Trophoblast cell (in vitro differentiated cells and primary cell): ENCODE data around the gene PLA2G15.

Experiments used
- DNase-seq, 2 donors: peaks; one replicate each; pipeline ENCODE4 v3.0.0-alpha.2; 2016
- H2AFZ ChIP-seq: 2 replicates; pipeline ENCODE4 v1.6.1; 2013; ENCODE audit warnings: low read length, moderate library complexity, mild to moderate bottlenecking; ENCODE audit not compliant: insufficient read depth, poor library complexity
- H2AK5ac ChIP-seq: 2 replicates; pipeline ENCODE4 v1.6.1; 2013; ENCODE audit warnings: mild to moderate bottlenecking, low read length
- H2BK120ac ChIP-seq: 2 replicates; pipeline ENCODE4 v1.6.1; 2013; ENCODE audit warnings: low read length, mild to moderate bottlenecking, moderate library complexity; ENCODE audit not compliant: insufficient read depth, poor library complexity
- H2BK12ac ChIP-seq: 2 replicates; pipeline ENCODE4 v1.6.1; 2013; ENCODE audit warnings: mild to moderate bottlenecking, low read length, moderate library complexity
- H2BK5ac ChIP-seq: 2 replicates; pipeline ENCODE4 v1.6.1; 2013; ENCODE audit warnings: low read length, low read depth, moderate library complexity, mild to moderate bottlenecking; ENCODE audit not compliant: poor library complexity
- H3K14ac ChIP-seq: 2 replicates; pipeline ENCODE4 v1.6.1; 2013; ENCODE audit warnings: mild to moderate bottlenecking, low read length
- H3K18ac ChIP-seq: 2 replicates; pipeline ENCODE4 v1.6.1; 2013; ENCODE audit warnings: mild to moderate bottlenecking, low read length
- H3K23ac ChIP-seq: 2 replicates; pipeline ENCODE4 v1.6.1; 2013; ENCODE audit warnings: low read length
- H3K27ac ChIP-seq: 2 replicates; pipeline ENCODE4 v1.5.1; 2013; ENCODE audit warnings: low read depth, mild to moderate bottlenecking, inconsistent platforms, low read length, moderate library complexity
- H3K27me3 ChIP-seq: 2 replicates; pipeline ENCODE4 v1.6.1; 2013; ENCODE audit warnings: inconsistent platforms, mild to moderate bottlenecking, low read length, moderate library complexity; ENCODE audit not compliant: insufficient read depth
- H3K36me3 ChIP-seq, 2 experiments: 1 replicate in 1 of 2; 2 replicates in 1 of 2; pipeline ENCODE4 v1.6.1; 2013; ENCODE audit warnings: low read length in 2 of 2, mild to moderate bottlenecking in 2 of 2, moderate library complexity in 1 of 2; ENCODE audit not compliant: insufficient read depth in 2 of 2, control insufficient read depth in 1 of 2
- H3K4ac ChIP-seq: 2 replicates; pipeline ENCODE4 v1.6.1; 2013; ENCODE audit warnings: low read depth, mild to moderate bottlenecking, low read length, moderate library complexity
- H3K4me1 ChIP-seq, 2 experiments: 1 replicate in 1 of 2; 2 replicates in 1 of 2; pipeline ENCODE4 v1.6.1; 2013; ENCODE audit warnings: low read length in 2 of 2, mild to moderate bottlenecking in 2 of 2, moderate library complexity in 1 of 2; ENCODE audit not compliant: insufficient read depth in 2 of 2, control insufficient read depth in 1 of 2
- H3K4me2 ChIP-seq: 2 replicates; pipeline ENCODE4 v1.6.1; 2013; ENCODE audit warnings: inconsistent platforms, mild to moderate bottlenecking, low read length, moderate library complexity
- H3K4me3 ChIP-seq: 2 replicates; pipeline ENCODE4 v1.5.1; 2013; ENCODE audit warnings: mild to moderate bottlenecking, low read depth, low read length, inconsistent platforms
- H3K79me1 ChIP-seq: one replicate; pipeline ENCODE4 v1.6.1; 2013; ENCODE audit warnings: low read length
- H3K79me2 ChIP-seq: 2 replicates; pipeline ENCODE4 v1.6.1; 2013; ENCODE audit warnings: low read length, mild to moderate bottlenecking; ENCODE audit not compliant: control insufficient read depth, insufficient read depth, poor library complexity
- H3K9ac ChIP-seq: 2 replicates; pipeline ENCODE4 v1.6.1; 2013; ENCODE audit warnings: mild to moderate bottlenecking, low read length
- H3K9me3 ChIP-seq: 2 replicates; pipeline ENCODE4 v1.6.1; 2013; ENCODE audit warnings: low read depth, mild to moderate bottlenecking, control low read depth, inconsistent platforms, low read length; ENCODE audit not compliant: insufficient read depth
- H4K12ac ChIP-seq: 2 replicates; pipeline ENCODE4 v1.6.1; 2013; ENCODE audit warnings: low read depth, mild to moderate bottlenecking, low read length, moderate library complexity
- H4K8ac ChIP-seq: 2 replicates; pipeline ENCODE4 v1.6.1; 2013; ENCODE audit warnings: low read depth, mild to moderate bottlenecking, low read length, moderate library complexity
- H4K91ac ChIP-seq: one replicate; pipeline ENCODE4 v1.6.1; 2013; ENCODE audit warnings: low read depth, mild to moderate bottlenecking, low read length, moderate library complexity
- WGBS: extraction: QIAGEN DNeasy Blood & Tissue Kit; methylation state at CpG from one replicate; pipeline ENCODE4 v1.1.7; 2013; ENCODE audit warnings: missing lambda C conversion rate; ENCODE audit not compliant: insufficient read length, insufficient coverage; ENCODE audit errors: extremely low coverage; 5-methylcytosine and 5-hydroxymethylcytosine counted together

The PLA2G15 gene

DNA sequence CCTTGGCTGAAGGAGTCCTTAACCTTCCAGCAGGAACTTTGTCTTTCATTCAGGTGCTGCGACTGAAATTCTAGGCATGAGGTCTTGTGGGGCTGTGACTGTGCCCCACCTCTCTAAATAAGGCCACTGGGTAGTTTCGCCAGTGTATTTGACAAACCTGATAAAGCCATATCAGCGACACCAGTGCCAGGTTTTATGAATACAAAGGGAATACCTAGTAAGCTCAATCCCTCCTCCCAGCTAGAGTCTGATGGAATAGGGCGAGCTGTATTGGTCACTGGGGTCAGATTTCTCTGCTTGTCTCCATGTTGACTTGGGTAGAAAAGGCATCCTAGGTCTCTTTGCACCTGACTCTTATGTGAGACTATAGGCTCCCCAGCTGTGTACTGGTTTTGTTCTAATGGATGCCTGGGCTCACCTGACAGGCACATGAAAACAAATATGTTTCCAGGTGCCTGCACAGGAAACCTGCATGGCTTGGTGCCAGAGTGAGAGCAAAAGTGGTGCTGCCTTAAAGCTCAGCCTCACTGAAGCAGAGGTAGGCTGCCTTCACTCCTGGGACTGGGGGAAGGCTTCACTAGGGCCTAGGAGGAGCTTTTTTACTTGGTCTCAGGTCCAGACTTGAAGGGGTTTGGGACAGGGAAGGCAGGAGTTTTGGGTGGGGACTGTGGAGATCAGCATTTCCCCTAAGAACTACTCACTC lies 27.5 kb downstream of the PLA2G15 start:
- Histone ChIP-seq H2AFZ (no peak overlapping the region), H3K9ac (peak overlapping the region; percentile 17), H3K27ac (no peak overlapping the region), H3K9me3 (no peaks in the 10 kb centered on the region), H3K4ac (peak overlapping the region; percentile 40), H3K4me2 (no peak overlapping the region), H4K12ac (peak overlapping the region; percentile 56), H3K79me1 (peaks cover 5% of the 10 kb centered on the region), H2BK12ac (peak overlapping the region; percentile 30), H4K8ac (peak overlapping the region; percentile 52), H3K79me2 (peaks cover 6% of the 10 kb centered on the region), H2AK5ac (peak overlapping the region; percentile 63), H3K23ac (no peak overlapping the region), H3K18ac (peak overlapping the region; percentile 68), H3K27me3 (no peaks in the 10 kb centered on the region), H3K4me1 (peaks cover 4 to 7% of the 10 kb centered on the region in 2 experiments), H2BK120ac (peak overlapping the region; percentile 35), H2BK5ac (peak overlapping the region; percentile 66), H4K91ac (peak overlapping the region; percentile 48), H3K4me3 (no peak overlapping the region), H3K36me3 (peaks cover 18 to 30% of the 10 kb centered on the region in 2 experiments), H3K14ac (peak overlapping the region; percentile 38)
- no peak for DNase-seq
- WGBS, result no CpG with 5 or more reads among the region's 4 CpGs

DNA sequence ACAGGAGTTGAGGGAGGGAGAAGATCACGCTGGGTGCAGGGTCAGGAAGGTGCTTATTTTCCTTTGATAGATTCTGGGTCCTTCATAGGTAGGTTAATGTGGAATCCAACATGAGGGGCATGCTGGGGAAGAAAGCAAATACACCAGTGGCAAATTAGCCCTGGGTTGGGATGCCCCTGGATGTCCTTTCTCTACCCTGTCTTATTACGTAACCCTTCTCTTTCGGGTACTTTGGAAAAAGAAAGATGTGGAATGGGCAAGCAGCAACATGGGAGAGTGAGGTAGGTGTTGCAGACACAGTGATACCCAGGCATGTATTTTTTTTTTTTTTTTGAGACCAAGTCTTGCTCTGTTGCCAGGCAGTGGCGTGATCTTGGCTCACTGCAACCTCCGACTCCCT lies 28.3 kb downstream of the PLA2G15 start:
- Histone ChIP-seq H2AK5ac (no peak overlapping the region), H4K12ac (no peak overlapping the region), H2BK12ac (no peak overlapping the region), H3K18ac (no peak overlapping the region), H2BK5ac (no peak overlapping the region), H3K27ac (no peak overlapping the region), H3K4me1 (peaks cover 2 to 4% of the 10 kb centered on the region in 2 experiments), H3K4me3 (no peak overlapping the region), H3K23ac (no peak overlapping the region), H2BK120ac (no peak overlapping the region), H3K4me2 (no peak overlapping the region), H3K27me3 (no peaks in the 10 kb centered on the region), H3K9me3 (no peaks in the 10 kb centered on the region), H3K36me3 (peaks cover 18 to 28% of the 10 kb centered on the region in 2 experiments), H2AFZ (no peak overlapping the region), H3K79me1 (peaks cover 5% of the 10 kb centered on the region), H3K14ac (no peak overlapping the region), H3K79me2 (peaks cover 5% of the 10 kb centered on the region), H3K4ac (no peak overlapping the region), H4K91ac (no peak overlapping the region), H4K8ac (no peak overlapping the region), H3K9ac (no peak overlapping the region)
- no CpG with 5 or more reads among the region's 5 CpGs for WGBS
- no peak for DNase-seq

DNA sequence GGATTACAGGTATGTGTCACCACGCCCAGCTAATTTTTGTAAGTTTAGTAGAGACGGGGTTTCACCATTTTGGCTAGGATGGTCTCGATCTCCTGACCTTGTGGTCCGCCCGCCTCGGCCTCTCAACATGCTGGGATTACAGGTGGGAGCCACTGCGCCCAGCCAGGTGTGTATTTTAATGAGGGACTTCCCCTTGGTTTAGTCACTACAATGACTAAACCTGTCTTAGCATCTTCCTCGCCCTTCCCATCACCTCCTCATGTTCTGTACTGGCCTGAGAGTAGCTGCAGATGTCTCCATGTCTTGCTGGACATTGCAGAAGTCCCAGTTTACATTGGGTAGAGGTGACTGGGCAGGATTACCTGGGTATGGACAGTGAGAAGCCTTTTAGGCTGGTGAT lies 28.7 kb downstream of the PLA2G15 start:
- H3K79me2 ChIP-seq, result peaks cover 5% of the 10 kb centered on the region
- no peak overlapping the region for H3K4me3 ChIP-seq
- H3K9me3 ChIP-seq, result no peaks in the 10 kb centered on the region
- H3K79me1 ChIP-seq, result peaks cover 5% of the 10 kb centered on the region
- no peak overlapping the region for H2BK5ac ChIP-seq
- no peak overlapping the region for H3K18ac ChIP-seq
- no CpG with 5 or more reads among the region's 8 CpGs for whole genome bisulfite sequencing
- H3K14ac ChIP-seq, result no peak overlapping the region
- H2AK5ac ChIP-seq, result no peak overlapping the region
- no peak overlapping the region for H3K4me2 ChIP-seq
- no peaks in the 10 kb centered on the region for H3K27me3 ChIP-seq
- H3K4me1 ChIP-seq, result peaks cover 2 to 4% of the 10 kb centered on the region in 2 experiments
- H4K12ac ChIP-seq, result no peak overlapping the region
- DNase-seq, result no peak
- H3K23ac ChIP-seq, result no peak overlapping the region
- no peak overlapping the region for H3K9ac ChIP-seq
- H2AFZ ChIP-seq, result no peak overlapping the region
- H3K4ac ChIP-seq, result no peak overlapping the region
- no peak overlapping the region for H2BK120ac ChIP-seq
- peaks cover 18 to 28% of the 10 kb centered on the region in 2 experiments for H3K36me3 ChIP-seq
- H4K8ac ChIP-seq, result no peak overlapping the region
- H4K91ac ChIP-seq, result no peak overlapping the region
- no peak overlapping the region for H3K27ac ChIP-seq
- no peak overlapping the region for H2BK12ac ChIP-seq

DNA sequence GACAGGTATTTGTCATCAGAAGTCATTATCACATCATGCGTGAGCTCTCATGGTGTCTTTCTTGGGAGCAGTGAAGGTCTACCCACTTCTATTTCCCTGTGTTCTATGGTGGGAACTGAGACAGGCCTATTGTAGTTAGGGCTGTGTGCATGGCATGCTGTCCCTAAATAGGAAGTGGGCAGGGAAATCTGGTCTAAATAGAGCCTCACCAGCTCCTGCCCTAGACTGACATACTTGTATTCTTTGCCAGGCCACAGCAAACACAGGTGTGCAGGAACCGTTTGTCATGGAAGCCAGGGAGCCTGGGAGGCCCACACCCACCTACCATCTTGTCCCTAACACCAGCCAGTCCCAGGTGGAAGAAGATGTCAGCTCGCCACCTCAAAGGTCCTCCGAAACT lies 29.3 kb downstream of the PLA2G15 start:
- no peak overlapping the region for H3K14ac ChIP-seq
- no peak overlapping the region for H3K18ac ChIP-seq
- H2AFZ ChIP-seq, result no peak overlapping the region
- H3K4ac ChIP-seq, result no peak overlapping the region
- peaks cover 5% of the 10 kb centered on the region for H3K79me1 ChIP-seq
- H3K27ac ChIP-seq, result no peak overlapping the region
- H4K12ac ChIP-seq, result no peak overlapping the region
- no peak overlapping the region for H2AK5ac ChIP-seq
- no peaks in the 10 kb centered on the region for H3K9me3 ChIP-seq
- no peak overlapping the region for H2BK5ac ChIP-seq
- H4K91ac ChIP-seq, result no peak overlapping the region
- no CpG with 5 or more reads among the region's 4 CpGs for WGBS
- H3K27me3 ChIP-seq, result no peaks in the 10 kb centered on the region
- no peak overlapping the region for H3K23ac ChIP-seq
- H3K9ac ChIP-seq, result no peak overlapping the region
- H3K79me2 ChIP-seq, result peaks cover 5% of the 10 kb centered on the region
- DNase-seq, result no peak
- no peak overlapping the region for H2BK12ac ChIP-seq
- H3K36me3 ChIP-seq, result peaks cover 18 to 30% of the 10 kb centered on the region in 2 experiments
- H3K4me2 ChIP-seq, result no peak overlapping the region
- H2BK120ac ChIP-seq, result no peak overlapping the region
- H3K4me1 ChIP-seq, result peaks cover 2 to 4% of the 10 kb centered on the region in 2 experiments
- no peak overlapping the region for H4K8ac ChIP-seq
- no peak overlapping the region for H3K4me3 ChIP-seq
